ENCODE results near the gene SRP68. TPM values are rescaled to one million over a fixed set of nuclear protein-coding genes. Genes with fewer than 3 reads are reported as not detected.

SRP68 gene
- total RNA-seq, 4 donors from 2014 or later, result 51.5 to 58.6 (median 53.5) TPM

GRCh38 chr17:76022973-76023899 is 49.1 kb downstream of the SRP68 start:
- H3K9me3 ChIP-seq, result no peaks in the 10 kb centered on the region
- H3K27ac ChIP-seq, result no peak overlapping the region
- no peaks in the 10 kb centered on the region for H3K36me3 ChIP-seq
- peaks cover 0 to 22% of the 10 kb centered on the region in 2 donors for H3K27me3 ChIP-seq
- no peaks in the 10 kb centered on the region for H3K4me1 ChIP-seq
- no peak overlapping the region for H3K4me3 ChIP-seq
- TF ChIP-seq POLR2A (IDR thresholded peaks at IDR 0.05), result no peak
- WGBS, 2 donors, result 83 to 87% methylated on average over 18 to 28 of the region's 28 CpGs
- DNase-seq (ENCODE audit: low spot score in 2 of 2), result no peak

DNA sequence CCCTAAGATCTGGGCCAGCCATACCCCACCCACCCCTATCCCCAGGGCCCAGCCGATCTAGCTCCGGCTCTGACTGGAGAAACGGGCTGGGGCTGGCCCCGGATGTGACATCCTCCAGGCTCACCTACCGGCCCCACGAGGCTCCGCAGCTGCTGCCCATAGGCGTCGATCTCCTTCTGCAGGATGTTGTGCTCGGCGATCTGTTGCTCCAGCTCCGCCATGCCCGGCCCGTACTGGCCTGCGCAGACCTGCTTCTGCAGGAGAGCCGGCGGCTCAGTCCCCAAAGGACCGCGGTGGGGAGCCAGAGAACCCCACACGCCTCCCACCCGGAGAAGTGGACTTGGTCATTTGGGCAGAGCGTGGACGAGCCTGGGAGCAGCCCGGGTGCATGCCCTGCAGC is 50.0 kb downstream of the SRP68 start:
- Histone ChIP-seq H3K27me3 (peaks cover 0 to 22% of the 10 kb centered on the region in 2 donors), H3K27ac (no peak overlapping the region), H3K36me3 (no peaks in the 10 kb centered on the region), H3K9me3 (no peaks in the 10 kb centered on the region), H3K4me1 (no peaks in the 10 kb centered on the region), H3K4me3 (no peak overlapping the region)
- TF ChIP-seq CTCF (IDR thresholded peaks at IDR 0.05), result no peak
- no peak for TF ChIP-seq POLR2A (IDR thresholded peaks at IDR 0.05)
- TF ChIP-seq EP300 (IDR thresholded peaks at IDR 0.05), result no peak
- WGBS, 2 donors, result 78 to 86% methylated on average over 13 to 15 of the region's 24 CpGs
- DNase-seq (ENCODE audit: low spot score in 2 of 2), result no peak

GRCh38 chr17:76019833-76020467 is 52.4 kb downstream of the SRP68 start:
- no peak for TF ChIP-seq CTCF (IDR thresholded peaks at IDR 0.05)
- no peak for TF ChIP-seq EP300 (IDR thresholded peaks at IDR 0.05)
- TF ChIP-seq POLR2A (IDR thresholded peaks at IDR 0.05), result no peak
- no peaks in the 10 kb centered on the region for H3K4me1 ChIP-seq
- H3K27ac ChIP-seq, result no peak overlapping the region
- peaks cover 0 to 24% of the 10 kb centered on the region in 2 donors for H3K27me3 ChIP-seq
- H3K9me3 ChIP-seq, result no peaks in the 10 kb centered on the region
- DNase-seq (ENCODE audit: low spot score in 2 of 2), result no peak
- no peak overlapping the region for H3K4me3 ChIP-seq
- 75 to 77% methylated on average over 6 of the region's 6 CpGs for WGBS, 2 donors
- H3K36me3 ChIP-seq, result no peaks in the 10 kb centered on the region

- TF ChIP-seq CTCF (IDR thresholded peaks at IDR 0.05) (no peak), POLR2A (IDR thresholded peaks at IDR 0.05) (no peak), EP300 (IDR thresholded peaks at IDR 0.05) (no peak)
- 79 to 86% methylated on average over 8 to 13 of the region's 13 CpGs for WGBS, 2 donors
- no peak for DNase-seq (ENCODE audit: low spot score in 2 of 2)
- Histone ChIP-seq H3K27ac (no peak overlapping the region), H3K9me3 (no peaks in the 10 kb centered on the region), H3K36me3 (no peaks in the 10 kb centered on the region), H3K4me1 (peaks cover 0 to 8% (median 0%) of the 10 kb centered on the region in 4 donors), H3K4me3 (no peak overlapping the region), H3K27me3 (peaks cover 0 to 27% of the 10 kb centered on the region in 2 donors)
These were observed 53.5 kb downstream of the SRP68 start for GRCh38 chr17:76018801-76019200.

DNA sequence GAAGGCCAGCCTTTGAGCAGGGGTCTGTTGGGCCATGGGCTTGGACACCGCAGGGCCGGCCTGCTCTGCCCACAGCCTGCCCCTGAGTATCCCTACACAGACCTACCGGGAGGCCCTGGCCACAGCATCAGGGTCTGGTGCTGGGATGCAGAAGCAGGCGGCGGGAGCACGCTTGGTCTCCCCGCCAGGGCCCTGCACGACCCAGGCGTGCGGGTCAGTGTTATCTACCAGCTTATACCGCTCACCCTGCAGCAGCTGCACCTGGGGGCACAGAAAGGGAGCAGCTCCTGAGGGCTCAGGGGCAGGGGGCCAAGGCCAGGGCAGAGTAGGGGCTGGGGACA is 54.0 kb downstream of the SRP68 start:
- Histone ChIP-seq H3K9me3 (no peaks in the 10 kb centered on the region), H3K27me3 (peaks cover 0 to 27% of the 10 kb centered on the region in 2 donors), H3K4me3 (no peak overlapping the region), H3K27ac (no peak overlapping the region), H3K4me1 (peaks cover 0 to 9% (median 0%) of the 10 kb centered on the region in 4 donors), H3K36me3 (no peaks in the 10 kb centered on the region)
- DNase-seq (ENCODE audit: low spot score in 2 of 2), result no peak
- TF ChIP-seq POLR2A (IDR thresholded peaks at IDR 0.05) (no peak), EP300 (IDR thresholded peaks at IDR 0.05) (no peak), CTCF (IDR thresholded peaks at IDR 0.05) (no peak)
- WGBS, 2 donors, result 79 to 87% methylated on average over 6 to 11 of the region's 11 CpGs
